GM06990 (cell line): ENCODE measurements around the gene GRIN3A.

ENCODE experiments used
- DNase-seq: peaks from one replicate; pipeline ENCODE4 v3.0.0-alpha.2; 2011; ENCODE audit not compliant: insufficient read length; ENCODE audit errors: extremely low read depth
- H3K27me3 ChIP-seq: replicated peaks from 2 replicates; pipeline ENCODE4 v1.6.0; 2011; ENCODE audit warnings: low read length; ENCODE audit not compliant: control insufficient read depth, insufficient read depth
- H3K36me3 ChIP-seq: 2 replicates; pipeline ENCODE4 v1.5.1; 2011; ENCODE audit warnings: low read length; ENCODE audit not compliant: control insufficient read depth, insufficient read depth
- H3K4me3 ChIP-seq: replicated peaks from 2 replicates; pipeline ENCODE4 v1.5.1; 2011; ENCODE audit warnings: low read depth, mild to moderate bottlenecking, control low read depth, low read length
- TF ChIP-seq, protein P1 (sequence below): IDR thresholded peaks from 2 replicates; pipeline ENCODE4 v1.5.1; 2011; ENCODE audit warnings: low read length, control low read depth, mild to moderate bottlenecking, inconsistent platforms; ENCODE audit not compliant: insufficient read depth, poor library complexity, severe bottlenecking

The GRIN3A gene

DNA sequence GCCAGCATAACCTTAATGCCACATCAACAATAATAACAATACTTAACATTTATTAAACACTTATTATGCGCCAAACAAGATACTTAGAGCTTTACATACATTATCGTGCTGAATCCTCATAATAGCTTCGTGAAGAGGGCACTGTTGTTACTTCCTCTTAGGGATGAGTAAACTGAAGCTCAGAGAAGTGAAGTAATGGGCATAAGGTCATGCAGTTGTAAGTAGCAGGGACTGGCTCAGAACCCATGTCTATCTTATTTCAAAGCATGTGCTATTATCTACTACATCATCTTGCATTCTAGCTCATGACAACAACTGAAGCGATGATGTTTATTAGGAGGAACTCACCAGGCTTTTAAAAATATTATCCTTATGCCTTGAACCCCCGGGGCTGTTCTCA, 108.8 kb downstream of the GRIN3A start:
- DNase-seq: no peak
- TF ChIP-seq, protein P1, sequence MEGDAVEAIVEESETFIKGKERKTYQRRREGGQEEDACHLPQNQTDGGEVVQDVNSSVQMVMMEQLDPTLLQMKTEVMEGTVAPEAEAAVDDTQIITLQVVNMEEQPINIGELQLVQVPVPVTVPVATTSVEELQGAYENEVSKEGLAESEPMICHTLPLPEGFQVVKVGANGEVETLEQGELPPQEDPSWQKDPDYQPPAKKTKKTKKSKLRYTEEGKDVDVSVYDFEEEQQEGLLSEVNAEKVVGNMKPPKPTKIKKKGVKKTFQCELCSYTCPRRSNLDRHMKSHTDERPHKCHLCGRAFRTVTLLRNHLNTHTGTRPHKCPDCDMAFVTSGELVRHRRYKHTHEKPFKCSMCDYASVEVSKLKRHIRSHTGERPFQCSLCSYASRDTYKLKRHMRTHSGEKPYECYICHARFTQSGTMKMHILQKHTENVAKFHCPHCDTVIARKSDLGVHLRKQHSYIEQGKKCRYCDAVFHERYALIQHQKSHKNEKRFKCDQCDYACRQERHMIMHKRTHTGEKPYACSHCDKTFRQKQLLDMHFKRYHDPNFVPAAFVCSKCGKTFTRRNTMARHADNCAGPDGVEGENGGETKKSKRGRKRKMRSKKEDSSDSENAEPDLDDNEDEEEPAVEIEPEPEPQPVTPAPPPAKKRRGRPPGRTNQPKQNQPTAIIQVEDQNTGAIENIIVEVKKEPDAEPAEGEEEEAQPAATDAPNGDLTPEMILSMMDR: no peak
- Histone ChIP-seq H3K36me3 (no peaks in the 10 kb centered on the region), H3K4me3 (no peak overlapping the region), H3K27me3 (no peaks in the 10 kb centered on the region)

DNA sequence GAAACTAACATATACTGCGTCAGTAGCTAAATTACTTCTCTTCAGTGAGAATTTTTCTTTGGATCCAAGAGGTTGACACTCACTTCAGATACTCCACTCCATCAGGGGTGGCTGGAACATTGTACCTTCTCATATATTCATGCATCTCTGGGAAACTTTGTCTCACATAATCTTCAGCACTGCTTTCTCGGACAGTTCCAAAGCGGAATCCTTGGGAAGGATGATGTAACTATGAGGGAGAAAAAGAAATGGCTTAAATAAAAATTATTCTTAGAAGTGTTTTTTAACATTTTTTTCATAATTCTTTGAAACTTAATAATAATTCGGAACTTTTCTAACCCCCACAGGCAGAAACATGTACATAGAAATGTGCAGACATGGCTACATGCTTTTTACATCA, 110.3 kb downstream of the GRIN3A start:
- Histone ChIP-seq H3K36me3 (no peaks in the 10 kb centered on the region), H3K4me3 (no peak overlapping the region), H3K27me3 (no peaks in the 10 kb centered on the region)
- TF ChIP-seq, protein P1: no peak
- DNase-seq: no peak

DNA sequence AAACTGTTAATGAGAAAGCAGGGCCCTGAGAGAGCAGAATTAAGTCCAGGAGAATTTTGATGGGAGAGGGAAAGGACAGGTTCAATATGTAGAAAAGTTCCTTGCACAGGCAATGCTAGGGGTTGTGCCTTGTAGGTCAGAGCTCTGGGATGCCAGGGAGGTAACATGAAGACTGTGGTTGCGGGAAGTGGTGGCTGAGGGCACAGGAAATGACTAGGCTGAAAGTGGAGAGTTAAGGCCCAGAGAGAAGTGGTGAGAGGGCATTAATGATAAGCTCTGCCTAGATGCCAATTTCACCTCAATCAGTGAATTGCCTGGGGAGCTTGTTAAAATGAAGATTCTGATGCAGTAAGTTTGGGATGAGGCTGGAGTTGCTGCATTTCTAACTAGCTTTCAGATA, 112.2 kb downstream of the GRIN3A start:
- no peak for DNase-seq
- no peak overlapping the region for H3K4me3 ChIP-seq
- no peaks in the 10 kb centered on the region for H3K27me3 ChIP-seq
- H3K36me3 ChIP-seq: no peaks in the 10 kb centered on the region
- TF ChIP-seq, protein P1: no peak

DNA sequence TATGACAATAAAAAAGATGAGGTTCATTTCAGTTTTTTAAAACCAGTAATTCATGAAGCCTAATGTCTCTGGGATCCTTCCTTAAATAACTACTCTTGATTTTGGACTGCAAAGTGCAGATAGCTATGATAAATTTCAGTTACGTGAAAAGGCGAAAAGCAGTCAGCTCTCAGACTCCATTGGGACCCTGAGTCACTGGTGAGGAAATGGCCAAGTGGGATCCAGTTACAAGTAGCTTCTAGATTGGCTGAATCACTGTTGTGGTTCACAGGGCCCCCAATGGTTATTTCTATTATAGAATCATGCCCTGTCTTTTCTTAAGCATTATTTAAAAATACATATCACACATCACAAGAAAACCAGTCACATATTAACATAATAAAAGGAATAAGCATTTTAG, 112.6 kb downstream of the GRIN3A start:
- H3K27me3 ChIP-seq: no peaks in the 10 kb centered on the region
- TF ChIP-seq, protein P1: no peak

DNA sequence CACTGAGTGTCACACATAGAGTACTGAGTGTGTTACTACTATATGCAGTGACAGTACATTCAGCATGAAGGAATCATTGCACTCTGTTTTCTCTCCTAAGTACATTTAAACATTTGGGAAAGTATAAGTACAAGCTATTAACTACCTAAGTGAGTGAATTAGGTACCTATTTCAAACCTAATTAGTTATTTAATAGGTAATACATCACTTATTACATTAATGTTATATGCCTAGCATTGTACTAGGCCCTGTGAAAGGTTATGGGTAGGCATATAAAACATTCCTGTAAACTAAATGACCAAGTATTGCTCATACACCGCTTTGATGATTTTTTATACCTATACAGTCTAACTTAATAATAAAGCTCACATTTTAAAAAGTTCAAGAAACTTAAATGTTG, 118.0 kb downstream of the GRIN3A start:
- TF ChIP-seq, protein P1: no peak
- no peaks in the 10 kb centered on the region for H3K36me3 ChIP-seq
- H3K27me3 ChIP-seq: no peaks in the 10 kb centered on the region
- H3K4me3 ChIP-seq: no peak overlapping the region
- DNase-seq: no peak

More for the DNA sequence above, 112.6 kb downstream of the GRIN3A start:
- DNase-seq: no peak
- no peaks in the 10 kb centered on the region for H3K36me3 ChIP-seq
- H3K4me3 ChIP-seq: no peak overlapping the region

DNA sequence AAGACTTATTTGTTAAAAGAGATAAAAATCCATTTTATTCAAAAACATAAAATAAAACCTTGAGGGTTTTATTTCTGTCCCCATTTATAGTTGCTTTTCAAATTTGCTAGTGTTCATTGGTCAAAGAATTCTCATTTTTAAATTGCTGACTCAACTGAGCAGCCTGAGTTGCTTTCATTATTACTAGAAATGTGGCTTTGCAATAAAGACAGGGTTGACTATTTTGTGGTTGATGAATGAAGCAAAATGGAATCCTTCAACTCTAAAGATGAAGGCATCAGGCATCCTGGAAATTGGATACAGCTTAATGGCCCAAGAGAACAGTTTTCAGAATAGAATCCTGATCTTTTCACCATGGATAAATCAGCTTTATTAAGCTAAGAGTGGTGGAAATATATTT, 119.7 kb downstream of the GRIN3A start:
- TF ChIP-seq, protein P1: no peak
- Histone ChIP-seq H3K36me3 (no peaks in the 10 kb centered on the region), H3K4me3 (no peak overlapping the region), H3K27me3 (no peaks in the 10 kb centered on the region)
- no peak for DNase-seq
